GM12878 (cell line): ENCODE data around the gene CTBS. TPM values are rescaled to one million over a fixed set of nuclear protein-coding genes. Genes with fewer than 3 reads are reported as not detected.

ENCODE experiments used
- ATAC-seq: fragments of 200-7000 bp; cut with Tn5 transposase; 3 replicates; pipeline ENCODE4 v1.9.1; 2020; ENCODE audit warnings: mild to moderate bottlenecking, moderate library complexity
- BruUV-seq: library from RNA; stranded (reverse); fragments of 400-500 nt; replicated peaks from 2 replicates; lab custom pipeline; 2021; lab: Mats Ljungman, UMichigan
- CTCF ChIA-PET: fragments of 300-600 bp; sonication (Branson Sonifier 250); formaldehyde crosslinking; extraction: SDS; loops from one replicate; lab custom pipeline; 2021; ENCODE audit warnings: inconsistent platforms; lab: Yijun Ruan, JAX
- POLR2A ChIA-PET: fragments of 350-600 bp; formaldehyde crosslinking; extraction: SDS; loops from one replicate; lab custom pipeline; 2021; ENCODE audit warnings: inconsistent platforms; lab: Charles Lee
- RAD21 ChIA-PET: fragments of 300-600 bp; sonication (Branson Sonifier 250); formaldehyde crosslinking; loops from one replicate; lab custom pipeline; 2023; ENCODE audit warnings: antibody characterized with exemption; ENCODE audit not compliant: unreplicated experiment; lab: Charles Lee
- SMC1A ChIA-PET: fragments of 300-600 bp; sonication (Branson Sonifier 250); formaldehyde crosslinking; loops from one replicate; lab custom pipeline; 2023; ENCODE audit not compliant: unreplicated experiment, uncharacterized antibody; lab: Charles Lee
- DNase-seq: peaks from one replicate; pipeline ENCODE4 v3.0.0-alpha.2; 2011; ENCODE audit warnings: low read depth, low spot score
- FAIRE-seq: peaks from 3 replicates; lab custom pipeline; 2011; peaks lifted over from hg19 to GRCh38; lab: Jason Lieb, UNC
- H2AFZ ChIP-seq: 2 replicates; pipeline ENCODE4 v1.6.0; 2011; ENCODE audit warnings: low read depth, low read length, control low read depth; ENCODE audit not compliant: control insufficient read depth
- H3K27ac ChIP-seq: 2 replicates; pipeline ENCODE4 v1.5.1; 2011; ENCODE audit warnings: control low read depth; ENCODE audit not compliant: control insufficient read depth, insufficient read depth
- H3K27me3 ChIP-seq, 2 experiments: replicated peaks in 1 of 2; 2 replicates each; pipeline versions ENCODE4 v1.6.0 to v1.6.1; 2011; ENCODE audit warnings: low read length in 1 of 2; ENCODE audit not compliant: control insufficient read depth in 2 of 2, insufficient read depth in 2 of 2
- H3K36me3 ChIP-seq, 2 experiments: 2 replicates each; pipeline ENCODE4 v1.5.1; 2011; ENCODE audit warnings: low read length in 1 of 2; ENCODE audit not compliant: control insufficient read depth in 2 of 2, insufficient read depth in 2 of 2
- H3K4me1 ChIP-seq: 2 replicates; pipeline ENCODE4 v1.6.1; 2011; ENCODE audit warnings: mild to moderate bottlenecking, low read length, moderate library complexity, mixed read lengths; ENCODE audit not compliant: control insufficient read depth, insufficient read depth
- H3K4me2 ChIP-seq: 2 replicates; pipeline ENCODE4 v1.6.0; 2011; ENCODE audit warnings: control low read depth; ENCODE audit not compliant: control insufficient read depth, insufficient read depth
- H3K4me3 ChIP-seq: fragments of 200-600 bp; sonication (generic); 2 replicates; pipeline ENCODE4 v1.5.1; 2016
- H3K79me2 ChIP-seq: 2 replicates; pipeline ENCODE4 v1.6.0; 2011; ENCODE audit warnings: low read length; ENCODE audit not compliant: control insufficient read depth, insufficient read depth
- H3K9ac ChIP-seq: 2 replicates; pipeline ENCODE4 v1.8.0; 2011; ENCODE audit warnings: low read length, control low read depth, mixed read lengths; ENCODE audit not compliant: control insufficient read depth, insufficient read depth
- H3K9me3 ChIP-seq: replicated peaks from 3 replicates; pipeline ENCODE4 v1.5.1; 2011; ENCODE audit warnings: mild to moderate bottlenecking, low read length; ENCODE audit not compliant: control insufficient read depth, insufficient read depth
- H4K20me1 ChIP-seq: 2 replicates; pipeline ENCODE4 v1.6.0; 2011; ENCODE audit not compliant: control insufficient read depth, insufficient read depth
- HCFC1 ChIP-seq: fragments of 150-350 bp; IDR thresholded peaks from 2 replicates; pipeline ENCODE4 v1.6.1; 2014; ENCODE audit warnings: low read length
- HDAC6 ChIP-seq: fragments of 200-600 bp; sonication (generic); IDR thresholded peaks from one replicate; pipeline ENCODE4 v1.8.0; 2017; ENCODE audit warnings: antibody characterized with exemption; ENCODE audit not compliant: unreplicated experiment
- LARP7 ChIP-seq: fragments of 450-650 bp; IDR thresholded peaks from 2 replicates; pipeline ENCODE4 v1.6.1; 2017; ENCODE audit warnings: mild to moderate bottlenecking
- MXI1 ChIP-seq: fragments of 150-350 bp; IDR thresholded peaks from 2 replicates; pipeline ENCODE4 v1.6.1; 2011; ENCODE audit warnings: low read depth, mild to moderate bottlenecking, inconsistent platforms, low read length, improper control_type of control experiment
- NBN ChIP-seq: fragments of 450-650 bp; IDR thresholded peaks from 2 replicates; pipeline ENCODE4 v1.6.1; 2016
- PAX5 ChIP-seq: IDR thresholded peaks from 2 replicates; pipeline ENCODE4 v1.6.1; 2011; ENCODE audit warnings: low read depth, low read length, borderline replicate concordance
- POLR2AphosphoS2 ChIP-seq: IDR thresholded peaks from 2 replicates; pipeline ENCODE4 v1.6.1; 2011; ENCODE audit warnings: low read depth, mild to moderate bottlenecking, low read length, improper control_type of control experiment, moderate library complexity
- RUNX3 ChIP-seq: IDR thresholded peaks from 2 replicates; pipeline ENCODE4 v1.6.1; 2012; ENCODE audit warnings: low read length, inconsistent platforms
- SMAD1 ChIP-seq: fragments of 450-650 bp; IDR thresholded peaks from 2 replicates; pipeline ENCODE4 v1.6.1; 2018; ENCODE audit warnings: mild to moderate bottlenecking, low read depth; ENCODE audit not compliant: partially characterized antibody
- SRF ChIP-seq, 2 experiments: IDR thresholded peaks; 2 replicates each; pipeline ENCODE4 v1.6.1; 2011; ENCODE audit warnings: low read depth in 2 of 2, low read length in 2 of 2, mild to moderate bottlenecking in 1 of 2, moderate library complexity in 1 of 2
- SUPT20H ChIP-seq: IDR thresholded peaks from 2 replicates; pipeline ENCODE4 v1.6.1; 2011; ENCODE audit warnings: low read depth, mild to moderate bottlenecking, low read length, moderate library complexity, borderline replicate concordance; ENCODE audit not compliant: control insufficient read depth
- WGBS: methylation state at CpG from one replicate; pipeline ENCODE4 v1.1.6; 2016; ENCODE audit warnings: low lambda C conversion rate; ENCODE audit not compliant: insufficient replicate concordance, insufficient coverage; ENCODE audit errors: missing lambda C conversion rate; 5-methylcytosine and 5-hydroxymethylcytosine counted together
- in situ Hi-C: fragments of 300-500 bp; cut with MboI; formaldehyde crosslinking; loops from 9 replicates; pipeline ENCODE4 v1.14.3; 2018; ENCODE audit warnings: mixed read lengths
- intact Hi-C: fragments of 100-400 bp; cut with micrococcal nuclease; formaldehyde crosslinking; loops from one replicate; pipeline ENCODE4 v1.14.2; 2022; ENCODE audit not compliant: unreplicated experiment
- polyA plus RNA-seq, 11 experiments: library from polyadenylated mRNA; depleted of rRNA in 4 of 11; unstranded in 6 of 11; stranded (reverse) in 5 of 11; fragments of >200 nt; fragmentation: Nextera tagmentation in 4 of 11; fragmentation: Illumina TruSeq in 1 of 11; extraction: Ambion mirVana in 4 of 11; extraction: Trizol in 1 of 11; gene quantifications; 1 replicate in 1 of 11; 2 replicates in 10 of 11; pipeline versions ENCODE4 v1.2.1 to v1.2.3, GENCODE V29; 2011 to 2016; ENCODE audit warnings: inconsistent platforms in 2 of 11, missing spikeins in 2 of 11, low read depth in 1 of 11
- total RNA-seq, 4 experiments: library from RNA; depleted of rRNA in 3 of 4; stranded (reverse); fragments of >200 nt in 3 of 4; fragmentation: Illumina TruSeq in 1 of 4; extraction: Trizol in 1 of 4; gene quantifications; 2 replicates each; pipeline versions ENCODE4 v1.2.1 to v1.2.3, GENCODE V29; 2013 to 2021
- TF ChIP-seq, protein P1 (sequence below): fragments of 450-650 bp; IDR thresholded peaks from 2 replicates; pipeline ENCODE4 v1.6.1; 2018; ENCODE audit warnings: borderline replicate concordance, mild to moderate bottlenecking; ENCODE audit not compliant: partially characterized antibody
- TF ChIP-seq, protein P2 (sequence below): fragments of 450-650 bp; IDR thresholded peaks from 2 replicates; pipeline ENCODE4 v1.6.1; 2016; ENCODE audit warnings: mild to moderate bottlenecking
- TF ChIP-seq, protein P3 (sequence below): fragments of 450-650 bp; conservative IDR thresholded peaks from 2 replicates; pipeline ENCODE4 v1.6.1; 2017; ENCODE audit warnings: mild to moderate bottlenecking, moderate library complexity
- TF ChIP-seq, protein P4 (sequence below): IDR thresholded peaks from 2 replicates; pipeline ENCODE4 v1.6.1; 2012; ENCODE audit warnings: low read depth, low read length, improper control_type of control experiment

The CTBS gene
- total and polyA plus RNA-seq, 10 of the 15 experiments (the other 5 are each of a cell fraction or from before 2014, with no cell fraction given) = 4.3 to 21.2 (median 12.3) TPM

DNA sequence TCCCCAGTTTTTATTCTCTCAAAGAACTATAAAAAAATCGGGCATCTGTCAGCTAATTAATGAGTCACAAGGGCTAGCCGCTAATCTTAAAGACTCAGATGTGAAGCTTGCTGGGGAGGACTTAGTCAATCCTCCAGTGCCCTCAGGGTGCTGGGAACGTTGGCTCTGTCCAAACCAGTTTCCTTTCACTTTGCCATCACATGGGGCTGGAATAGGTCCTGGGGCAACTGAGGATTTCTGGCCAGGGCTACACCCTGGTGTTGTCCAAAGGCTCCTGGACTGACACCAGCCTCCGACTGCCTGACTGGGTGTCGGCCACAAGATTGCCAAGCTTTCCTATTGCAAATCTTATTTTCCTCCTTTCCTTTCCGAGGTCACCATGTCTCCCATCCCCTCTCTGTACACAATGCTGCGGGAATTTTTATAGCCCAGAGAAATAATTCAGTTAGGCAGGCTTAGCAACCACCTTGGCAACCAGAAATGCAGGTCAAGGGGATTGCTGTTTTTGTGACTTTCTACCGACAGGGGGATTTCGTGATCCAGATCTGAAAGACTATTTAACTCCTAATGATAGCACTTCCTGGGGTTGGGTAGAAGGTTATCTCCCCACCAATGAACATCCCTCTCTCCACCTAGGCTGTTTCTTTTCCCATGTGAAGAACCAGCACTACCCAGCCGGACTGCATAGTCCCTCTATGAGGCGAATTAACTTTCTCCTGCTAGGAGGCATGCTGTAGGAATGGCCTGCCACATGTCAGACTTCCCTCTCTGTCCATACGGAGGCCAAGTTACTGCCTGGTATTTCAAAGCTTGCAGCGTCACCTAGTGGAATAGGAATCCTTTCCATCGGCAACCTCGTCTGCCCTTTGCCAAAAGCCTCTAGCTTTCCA lies 29.9 kb upstream of the CTBS start (continued):
- TF ChIP-seq, protein P1, sequence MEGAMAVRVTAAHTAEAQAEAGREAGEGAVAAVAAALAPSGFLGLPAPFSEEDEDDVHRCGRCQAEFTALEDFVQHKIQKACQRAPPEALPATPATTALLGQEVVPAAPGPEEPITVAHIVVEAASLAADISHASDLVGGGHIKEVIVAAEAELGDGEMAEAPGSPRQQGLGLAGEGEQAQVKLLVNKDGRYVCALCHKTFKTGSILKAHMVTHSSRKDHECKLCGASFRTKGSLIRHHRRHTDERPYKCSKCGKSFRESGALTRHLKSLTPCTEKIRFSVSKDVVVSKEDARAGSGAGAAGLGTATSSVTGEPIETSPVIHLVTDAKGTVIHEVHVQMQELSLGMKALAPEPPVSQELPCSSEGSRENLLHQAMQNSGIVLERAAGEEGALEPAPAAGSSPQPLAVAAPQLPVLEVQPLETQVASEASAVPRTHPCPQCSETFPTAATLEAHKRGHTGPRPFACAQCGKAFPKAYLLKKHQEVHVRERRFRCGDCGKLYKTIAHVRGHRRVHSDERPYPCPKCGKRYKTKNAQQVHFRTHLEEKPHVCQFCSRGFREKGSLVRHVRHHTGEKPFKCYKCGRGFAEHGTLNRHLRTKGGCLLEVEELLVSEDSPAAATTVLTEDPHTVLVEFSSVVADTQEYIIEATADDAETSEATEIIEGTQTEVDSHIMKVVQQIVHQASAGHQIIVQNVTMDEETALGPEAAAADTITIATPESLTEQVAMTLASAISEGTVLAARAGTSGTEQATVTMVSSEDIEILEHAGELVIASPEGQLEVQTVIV = no peak

DNA sequence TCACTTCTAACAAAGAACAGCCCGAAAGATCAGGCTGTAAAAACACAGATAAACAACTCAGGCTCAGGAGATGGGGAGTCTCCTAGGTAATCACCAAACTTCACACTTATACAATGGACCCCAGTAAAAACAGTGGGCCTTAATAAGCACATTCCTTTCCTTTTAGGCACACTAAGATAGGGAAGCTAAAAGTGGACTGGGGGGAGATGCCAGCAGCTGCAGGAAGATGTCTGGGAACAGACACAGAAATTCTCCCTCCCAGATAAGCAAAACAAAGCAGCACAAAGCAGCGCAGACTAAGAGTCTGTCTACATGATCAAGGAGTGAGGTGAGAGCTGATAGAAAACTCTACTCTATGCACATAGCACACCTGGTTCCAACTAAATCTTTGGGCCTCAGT lies 29.0 kb upstream of the CTBS start:
- no peak overlapping the region for H2AFZ ChIP-seq
- intact Hi-C loops = no loop called here
- DNase-seq (no peak), FAIRE-seq (no peak), ATAC-seq (no peak)
- in situ Hi-C loops = no loop called here
- H3K9me3 ChIP-seq = peaks cover 18% of the 10 kb centered on the region
- ChIA-PET SMC1A (interaction anchor here (0.7 to 1.6 kb wide), 4 partner anchors 9 to 649 kb away, joined by 3 to 6 read pairs (median 4); no protein-coding TSS in a partner anchor), CTCF (interaction anchor here (1.8 kb wide), 1 partner anchor 19 kb away, joined by 4 read pairs; no protein-coding TSS in a partner anchor), POLR2A (no interaction called here), RAD21 (no interaction called here)
- H3K4me2 ChIP-seq = no peak overlapping the region
- no TSS peak for BruUV-seq
- no peaks in the 10 kb centered on the region for H3K27me3 ChIP-seq
- H3K4me3 ChIP-seq = no peak overlapping the region
- H3K27ac ChIP-seq = no peak overlapping the region
- H3K36me3 ChIP-seq = no peaks in the 10 kb centered on the region
- H3K4me1 ChIP-seq = peaks cover 28% of the 10 kb centered on the region
- no peaks in the 10 kb centered on the region for H4K20me1 ChIP-seq
- WGBS = 95% methylated on average over 2 of the region's 2 CpGs
- H3K9ac ChIP-seq = no peak overlapping the region
- no peaks in the 10 kb centered on the region for H3K79me2 ChIP-seq
- TF ChIP-seq SUPT20H (no peak), POLR2AphosphoS2 (no peak), PAX5 (no peak), NBN (no peak), SRF (IDR thresholded peaks at IDR 0.05; ENCODE audit: low read depth in 2 of 2, low read length in 2 of 2) (no peak), MXI1 (no peak), RUNX3 (no peak), HDAC6 (no peak), SMAD1 (no peak), HCFC1 (no peak), LARP7 (no peak)
- TF ChIP-seq, protein P2, sequence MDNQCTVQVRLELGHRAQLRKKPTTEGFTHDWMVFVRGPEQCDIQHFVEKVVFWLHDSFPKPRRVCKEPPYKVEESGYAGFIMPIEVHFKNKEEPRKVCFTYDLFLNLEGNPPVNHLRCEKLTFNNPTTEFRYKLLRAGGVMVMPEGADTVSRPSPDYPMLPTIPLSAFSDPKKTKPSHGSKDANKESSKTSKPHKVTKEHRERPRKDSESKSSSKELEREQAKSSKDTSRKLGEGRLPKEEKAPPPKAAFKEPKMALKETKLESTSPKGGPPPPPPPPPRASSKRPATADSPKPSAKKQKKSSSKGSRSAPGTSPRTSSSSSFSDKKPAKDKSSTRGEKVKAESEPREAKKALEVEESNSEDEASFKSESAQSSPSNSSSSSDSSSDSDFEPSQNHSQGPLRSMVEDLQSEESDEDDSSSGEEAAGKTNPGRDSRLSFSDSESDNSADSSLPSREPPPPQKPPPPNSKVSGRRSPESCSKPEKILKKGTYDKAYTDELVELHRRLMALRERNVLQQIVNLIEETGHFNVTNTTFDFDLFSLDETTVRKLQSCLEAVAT = no peak
- TF ChIP-seq, protein P3, sequence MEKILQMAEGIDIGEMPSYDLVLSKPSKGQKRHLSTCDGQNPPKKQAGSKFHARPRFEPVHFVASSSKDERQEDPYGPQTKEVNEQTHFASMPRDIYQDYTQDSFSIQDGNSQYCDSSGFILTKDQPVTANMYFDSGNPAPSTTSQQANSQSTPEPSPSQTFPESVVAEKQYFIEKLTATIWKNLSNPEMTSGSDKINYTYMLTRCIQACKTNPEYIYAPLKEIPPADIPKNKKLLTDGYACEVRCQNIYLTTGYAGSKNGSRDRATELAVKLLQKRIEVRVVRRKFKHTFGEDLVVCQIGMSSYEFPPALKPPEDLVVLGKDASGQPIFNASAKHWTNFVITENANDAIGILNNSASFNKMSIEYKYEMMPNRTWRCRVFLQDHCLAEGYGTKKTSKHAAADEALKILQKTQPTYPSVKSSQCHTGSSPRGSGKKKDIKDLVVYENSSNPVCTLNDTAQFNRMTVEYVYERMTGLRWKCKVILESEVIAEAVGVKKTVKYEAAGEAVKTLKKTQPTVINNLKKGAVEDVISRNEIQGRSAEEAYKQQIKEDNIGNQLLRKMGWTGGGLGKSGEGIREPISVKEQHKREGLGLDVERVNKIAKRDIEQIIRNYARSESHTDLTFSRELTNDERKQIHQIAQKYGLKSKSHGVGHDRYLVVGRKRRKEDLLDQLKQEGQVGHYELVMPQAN = no peak
- TF ChIP-seq, protein P4, sequence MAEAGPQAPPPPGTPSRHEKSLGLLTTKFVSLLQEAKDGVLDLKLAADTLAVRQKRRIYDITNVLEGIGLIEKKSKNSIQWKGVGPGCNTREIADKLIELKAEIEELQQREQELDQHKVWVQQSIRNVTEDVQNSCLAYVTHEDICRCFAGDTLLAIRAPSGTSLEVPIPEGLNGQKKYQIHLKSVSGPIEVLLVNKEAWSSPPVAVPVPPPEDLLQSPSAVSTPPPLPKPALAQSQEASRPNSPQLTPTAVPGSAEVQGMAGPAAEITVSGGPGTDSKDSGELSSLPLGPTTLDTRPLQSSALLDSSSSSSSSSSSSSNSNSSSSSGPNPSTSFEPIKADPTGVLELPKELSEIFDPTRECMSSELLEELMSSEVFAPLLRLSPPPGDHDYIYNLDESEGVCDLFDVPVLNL = no peak
